Iris pigment epithelial cell (primary cell): ENCODE results near the gene CRK.

Source experiments
- DNase-seq: peaks from one replicate; pipeline ENCODE4 v3.0.0-alpha.2; 2011; ENCODE audit warnings: low read depth

CRK gene

DNA sequence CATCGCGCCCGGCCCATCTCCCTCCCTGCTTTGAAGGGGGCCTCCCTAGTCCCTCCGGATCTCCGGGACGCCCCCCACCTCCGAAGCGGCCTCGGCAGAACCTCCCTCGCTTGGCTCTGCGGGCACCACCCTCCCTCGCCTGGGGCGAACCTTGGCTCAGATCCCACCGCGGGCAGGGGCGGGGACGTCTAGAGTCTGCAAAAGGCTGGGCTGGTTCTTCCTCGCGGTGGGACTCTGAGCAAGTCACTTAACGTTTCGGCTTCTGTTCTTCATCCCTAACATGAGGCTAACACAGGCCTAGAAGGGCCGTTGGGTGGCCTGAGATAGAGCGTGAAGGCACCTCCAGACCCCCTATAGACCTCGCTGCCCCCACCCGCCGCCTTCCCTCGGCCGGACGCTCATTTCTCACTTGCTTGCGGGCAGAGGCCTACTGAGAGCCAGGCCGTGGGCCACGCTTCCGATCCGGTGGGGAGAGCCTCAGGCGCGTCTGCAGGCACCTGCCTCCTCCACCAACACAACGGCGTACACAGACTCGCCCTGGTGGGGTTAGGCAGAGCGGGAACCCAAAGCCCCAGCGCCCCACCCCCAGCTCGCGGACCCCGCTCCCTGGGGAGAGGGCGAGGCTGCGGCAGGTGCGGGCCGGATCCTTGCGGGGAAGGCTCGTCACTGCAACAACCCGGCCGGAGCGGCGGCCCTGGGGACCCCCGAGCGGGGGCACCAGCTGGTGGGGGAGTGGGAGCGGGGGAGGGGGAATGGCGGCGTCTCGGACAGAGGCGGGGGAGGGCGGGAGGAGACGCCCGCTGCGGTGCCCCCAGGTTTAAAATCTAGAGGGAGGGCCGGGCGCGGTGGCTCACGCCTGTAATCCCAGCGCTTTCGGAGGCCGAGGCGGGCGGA, 31.0 kb upstream of the CRK start:
- DNase-seq, result peak; percentile 54

DNA sequence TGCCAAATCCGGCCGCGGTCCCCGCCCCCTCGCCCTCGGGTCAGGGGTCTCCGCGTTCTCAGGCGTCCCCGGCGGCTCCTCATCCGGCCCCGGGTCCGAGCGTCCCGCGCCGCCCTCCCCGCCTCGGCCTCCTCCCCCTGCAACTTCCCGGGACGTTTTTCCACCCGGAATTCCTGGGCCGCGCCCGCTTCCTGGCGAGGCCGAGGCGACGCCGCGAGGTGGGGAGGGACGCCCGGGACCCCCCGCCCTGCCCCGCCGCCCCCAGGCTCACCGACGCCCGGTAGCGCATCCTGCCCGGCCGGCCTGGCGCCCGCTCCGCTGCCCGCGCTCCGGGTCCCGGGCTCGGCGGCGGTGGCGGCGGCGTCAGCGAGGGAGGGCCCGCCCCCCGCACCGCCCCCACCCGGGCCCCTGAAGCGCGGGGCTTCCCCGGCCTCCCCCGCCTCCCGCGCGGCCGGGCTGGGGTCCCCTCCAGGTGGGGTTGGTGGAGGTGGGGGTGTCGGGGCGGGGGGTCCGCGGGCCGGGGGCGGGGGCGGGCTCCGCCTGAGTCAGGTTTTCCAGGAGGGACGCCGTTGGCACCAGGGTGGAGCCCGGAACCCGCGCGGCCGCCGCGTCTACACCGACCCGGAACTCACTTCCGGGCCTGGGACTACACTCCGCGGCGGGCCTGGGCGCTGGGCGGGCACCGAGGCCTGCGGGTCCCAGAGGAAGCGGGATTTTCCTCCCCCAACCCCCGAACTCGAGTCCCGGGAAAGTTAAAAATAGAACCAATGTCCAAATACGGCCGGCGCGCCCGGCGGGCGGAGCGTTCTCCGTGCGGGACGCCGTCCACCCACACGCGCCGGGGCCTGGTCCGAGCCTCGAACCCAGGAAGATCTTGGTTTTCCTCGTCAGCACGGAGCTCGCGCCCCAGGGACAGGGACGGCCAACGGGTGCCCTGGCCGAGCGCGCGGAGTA, 29.7 kb upstream of the CRK start:
- DNase-seq, result peak; percentile 54

DNA sequence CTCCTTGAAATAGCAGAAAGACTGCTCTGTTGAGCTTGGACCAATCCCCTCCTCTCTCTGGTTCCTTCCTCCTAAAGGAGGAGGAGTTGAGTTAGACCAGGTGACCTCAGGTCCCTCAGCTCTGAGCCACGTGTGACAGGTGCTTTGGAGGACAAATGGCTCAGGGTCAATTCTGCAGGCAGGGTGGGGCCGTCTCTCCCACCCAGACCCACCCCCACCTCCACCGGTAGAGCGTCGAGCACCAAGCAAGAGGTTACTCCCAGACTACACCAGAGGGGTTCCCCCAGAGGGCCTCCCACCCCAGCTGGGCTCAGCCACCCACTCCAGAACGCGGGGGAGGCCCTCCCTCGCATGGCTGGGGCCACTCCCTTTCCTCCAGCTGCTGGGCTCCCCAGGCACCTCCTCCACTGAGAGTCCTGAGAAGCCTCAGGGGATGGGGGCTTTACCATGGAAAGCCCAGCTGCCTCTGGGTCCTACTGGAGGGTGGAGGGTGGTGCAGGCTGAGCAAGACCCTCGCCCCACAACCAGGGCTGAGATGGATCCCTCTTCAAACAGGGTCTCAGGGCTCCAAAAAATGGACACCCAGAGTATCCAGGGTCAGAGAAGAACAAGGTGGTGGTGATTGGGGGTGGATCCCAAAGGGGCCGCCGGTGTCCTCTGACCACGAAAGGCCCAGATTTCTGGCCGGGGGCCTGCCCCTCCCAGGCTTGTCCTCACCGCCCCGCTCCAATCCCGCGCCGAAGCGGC, 28.8 kb upstream of the CRK start:
- peak; percentile 54 for DNase-seq

DNA sequence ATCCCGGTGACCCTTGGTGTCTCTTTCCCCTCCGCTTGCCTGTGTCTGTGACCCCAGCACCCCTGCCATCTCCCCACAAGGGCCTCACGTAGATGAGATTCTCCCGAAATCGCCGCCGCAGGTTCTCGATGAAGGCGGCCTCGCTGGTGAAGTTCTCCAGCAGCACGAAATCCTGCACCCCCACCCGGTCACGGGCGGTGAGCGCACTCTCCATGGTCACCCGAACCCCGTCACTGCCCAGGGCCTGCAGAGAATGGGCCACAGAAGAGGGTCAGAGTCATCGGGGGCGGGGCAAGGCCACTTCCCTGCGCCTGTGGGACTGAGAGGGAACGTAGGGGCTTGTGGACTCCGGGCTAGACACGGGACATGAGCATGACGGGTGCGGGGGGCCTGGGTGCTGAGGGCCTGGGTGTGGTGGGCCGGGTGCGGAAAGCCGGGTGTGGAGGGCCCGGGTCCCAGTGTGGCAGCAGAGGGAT, 28.1 kb upstream of the CRK start:
- no peak for DNase-seq

DNA sequence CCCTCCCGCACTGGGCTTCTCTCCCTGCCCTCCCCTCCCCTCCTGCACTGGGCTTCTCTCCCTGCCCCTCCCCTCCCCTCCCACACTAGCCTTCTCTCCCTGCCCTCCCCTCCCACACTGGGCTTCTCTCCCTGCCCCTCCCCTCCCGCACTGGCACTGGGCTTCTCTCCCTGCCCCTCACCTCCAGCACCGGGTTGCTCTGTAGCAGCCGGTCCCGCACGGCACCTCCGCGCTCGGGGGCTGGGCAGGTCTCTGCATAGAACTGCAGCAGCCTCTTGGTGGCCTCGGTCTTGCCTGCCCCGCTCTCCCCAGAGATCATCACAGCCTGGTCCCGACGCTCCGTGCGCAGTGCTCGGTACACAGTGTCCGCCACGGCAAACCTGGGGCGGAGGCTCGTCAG, 26.6 kb upstream of the CRK start:
- no peak for DNase-seq

DNA sequence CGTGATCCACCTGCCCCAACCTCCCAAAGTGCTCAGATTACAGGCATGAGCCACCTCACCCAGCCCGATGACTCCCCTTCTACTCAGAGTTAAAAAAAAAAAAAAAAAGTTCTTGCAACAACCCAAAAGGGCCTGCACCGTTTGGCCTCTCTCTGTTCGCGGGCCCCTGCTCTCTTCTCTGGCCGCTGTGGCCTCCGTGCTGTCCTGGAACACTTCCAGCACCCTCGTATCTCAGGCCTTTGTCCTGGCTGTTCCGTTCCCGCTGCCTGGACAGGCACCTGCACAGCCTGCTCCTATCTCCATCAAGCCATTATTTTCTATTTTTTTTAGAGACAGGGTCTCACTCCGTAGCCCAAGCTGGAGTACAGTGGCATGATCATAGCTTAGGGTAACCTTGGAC, 25.7 kb upstream of the CRK start:
- DNase-seq, result no peak

DNA sequence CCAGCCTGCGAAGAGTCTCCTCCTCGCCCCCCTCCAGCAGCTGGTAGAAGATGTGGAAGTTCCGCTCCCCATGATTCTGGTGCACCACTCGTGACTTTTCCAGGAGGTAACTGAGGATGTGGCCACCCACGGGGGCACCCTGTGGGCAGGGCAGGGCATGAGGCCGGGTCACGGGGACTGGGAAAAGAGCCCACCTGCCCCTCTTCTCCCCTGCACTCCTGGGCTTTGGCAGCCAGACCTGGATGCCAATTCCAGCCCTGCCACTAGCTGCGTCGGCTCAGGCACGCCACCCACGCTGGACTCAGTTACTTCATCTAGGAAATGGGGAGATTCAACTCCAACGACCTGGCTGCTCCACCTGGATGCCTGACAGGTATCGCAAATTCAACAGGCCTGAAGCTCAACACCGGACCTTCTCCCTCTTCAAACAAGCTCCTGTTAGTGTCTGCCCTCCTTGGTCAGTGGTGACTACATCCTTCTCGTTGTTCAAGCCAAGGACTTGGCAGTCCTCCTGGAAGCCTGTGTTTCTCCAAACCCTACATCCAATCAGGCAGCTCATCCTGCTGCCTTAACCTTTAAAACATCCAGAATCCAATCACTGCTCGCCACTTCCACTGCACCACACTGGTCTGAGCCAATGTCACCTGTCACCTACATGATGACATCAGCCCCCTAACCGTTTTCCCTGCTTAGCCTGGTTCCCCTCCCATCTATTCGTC, 24.9 kb upstream of the CRK start:
- peak; percentile 61 for DNase-seq

DNA sequence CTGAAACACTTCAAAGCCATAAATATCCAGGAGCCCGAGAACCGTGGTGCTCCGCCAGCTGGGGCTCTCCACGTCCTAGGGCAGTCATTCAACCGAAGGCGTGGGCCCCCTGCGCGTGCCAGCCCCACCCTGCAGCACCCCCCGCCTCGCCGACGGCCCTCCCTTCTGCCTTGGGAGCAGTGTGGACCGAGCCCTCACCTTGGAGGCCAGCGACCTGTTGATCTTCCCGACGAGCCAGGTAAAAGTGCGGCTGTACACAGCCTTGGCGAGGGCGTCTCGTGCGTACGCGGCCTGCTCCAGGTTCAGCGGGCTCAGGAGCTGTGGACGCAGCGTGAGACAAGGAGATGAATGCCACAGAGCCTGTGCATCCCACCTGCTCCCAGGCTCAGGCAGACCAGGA, 22.4 kb upstream of the CRK start:
- no peak for DNase-seq

DNA sequence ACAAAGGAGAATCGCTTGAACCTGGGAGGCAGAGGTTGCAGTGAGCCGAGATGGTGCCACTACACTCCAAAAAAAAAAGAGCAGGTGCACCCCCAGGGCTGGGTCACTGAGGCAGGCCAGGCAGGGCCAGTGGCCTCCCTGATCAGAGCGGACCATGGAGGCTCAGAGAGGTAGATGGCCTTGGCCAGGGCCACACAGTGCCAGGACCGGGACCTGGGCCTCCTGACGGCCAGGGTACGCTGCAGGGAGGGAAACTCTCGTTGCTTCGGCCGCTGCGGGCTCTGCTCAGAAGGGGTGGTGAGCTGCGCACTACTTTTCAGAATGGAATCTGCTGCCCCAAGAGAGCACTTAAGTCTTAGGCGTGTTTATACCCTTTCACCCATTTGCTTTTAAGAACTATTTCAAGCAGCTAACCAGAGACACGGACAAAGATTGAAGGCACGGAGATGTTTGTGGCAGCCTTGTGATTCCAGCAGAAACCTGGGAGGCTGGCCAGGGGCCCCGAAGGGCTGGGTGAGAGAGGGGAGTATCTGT, 19.4 kb upstream of the CRK start:
- no peak for DNase-seq

DNA sequence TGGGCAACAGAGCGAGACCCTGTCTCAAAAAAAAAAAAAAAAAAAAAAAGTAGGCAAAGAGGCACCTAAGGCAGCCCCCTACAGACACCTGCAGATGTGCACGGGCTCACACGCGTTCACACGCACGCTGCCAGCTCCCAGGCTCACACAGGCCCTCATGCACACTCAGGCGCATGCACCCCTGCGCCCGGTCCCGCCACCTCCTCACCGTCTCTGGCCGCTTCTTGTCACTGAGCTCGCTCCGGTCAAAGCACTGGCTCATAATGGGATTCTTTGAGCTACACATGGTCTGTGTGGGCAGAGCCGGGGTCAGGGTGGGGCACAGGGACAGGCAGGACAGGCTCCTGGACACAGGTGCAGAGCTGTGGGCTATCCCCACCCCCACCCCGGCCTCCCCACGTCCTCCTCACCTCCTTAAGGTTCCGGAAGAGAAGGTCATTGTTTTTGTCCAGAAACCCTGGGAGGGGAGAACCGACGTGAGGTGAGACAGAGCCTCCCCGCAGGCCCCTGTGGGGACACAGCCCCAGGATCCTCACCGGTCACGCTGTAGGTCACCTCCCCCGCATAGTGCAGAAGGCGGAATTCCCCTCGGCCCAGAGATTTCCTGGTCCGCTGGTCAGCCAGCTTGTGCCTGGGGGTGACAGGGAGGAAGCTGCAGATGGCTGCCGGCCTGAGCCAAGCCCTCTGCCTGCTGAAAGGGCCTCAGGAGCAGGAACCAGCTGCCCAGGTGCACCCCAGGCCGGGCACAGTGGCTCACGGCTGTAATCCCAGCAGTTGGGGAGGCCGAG, 18.6 kb upstream of the CRK start:
- no peak for DNase-seq

DNA sequence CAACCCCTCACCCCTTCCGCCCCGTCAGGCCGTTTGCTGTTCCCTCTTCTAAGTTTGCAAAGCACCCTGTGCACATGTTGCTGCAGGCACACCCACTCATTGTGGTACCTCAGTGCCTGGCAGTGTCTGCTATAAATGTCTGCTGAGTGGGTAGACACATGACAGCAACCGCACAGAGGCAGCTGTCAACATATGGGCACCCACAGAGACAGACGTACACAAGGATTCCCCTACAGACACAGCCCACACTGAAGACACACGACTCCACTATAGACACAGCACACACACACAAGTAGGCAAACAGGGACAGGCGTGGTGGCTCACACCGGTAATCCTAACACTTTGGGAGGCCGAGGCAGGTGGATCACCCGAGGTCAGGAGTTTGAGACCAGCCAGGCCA, 17.8 kb upstream of the CRK start:
- no peak for DNase-seq

DNA sequence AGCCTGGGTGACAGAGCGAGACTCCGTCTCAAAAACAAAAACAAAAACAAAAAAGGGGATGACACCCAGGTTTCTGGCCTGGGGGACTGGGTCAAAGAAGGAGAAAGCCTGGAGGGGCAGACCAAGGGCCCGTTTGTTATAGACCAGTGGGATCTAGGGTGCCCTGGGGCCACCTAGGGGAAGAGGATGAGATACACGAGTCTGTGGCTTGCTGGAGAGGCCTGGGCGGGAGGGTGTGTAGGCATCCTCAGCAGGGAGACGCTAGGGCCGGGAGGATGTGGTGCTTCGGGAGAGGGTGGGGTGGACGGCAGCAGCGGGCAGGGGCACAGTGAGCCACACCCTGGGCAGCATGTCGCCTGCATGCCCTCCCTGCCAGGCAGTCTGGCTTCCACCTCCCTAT, 17.1 kb upstream of the CRK start:
- DNase-seq, result no peak

DNA sequence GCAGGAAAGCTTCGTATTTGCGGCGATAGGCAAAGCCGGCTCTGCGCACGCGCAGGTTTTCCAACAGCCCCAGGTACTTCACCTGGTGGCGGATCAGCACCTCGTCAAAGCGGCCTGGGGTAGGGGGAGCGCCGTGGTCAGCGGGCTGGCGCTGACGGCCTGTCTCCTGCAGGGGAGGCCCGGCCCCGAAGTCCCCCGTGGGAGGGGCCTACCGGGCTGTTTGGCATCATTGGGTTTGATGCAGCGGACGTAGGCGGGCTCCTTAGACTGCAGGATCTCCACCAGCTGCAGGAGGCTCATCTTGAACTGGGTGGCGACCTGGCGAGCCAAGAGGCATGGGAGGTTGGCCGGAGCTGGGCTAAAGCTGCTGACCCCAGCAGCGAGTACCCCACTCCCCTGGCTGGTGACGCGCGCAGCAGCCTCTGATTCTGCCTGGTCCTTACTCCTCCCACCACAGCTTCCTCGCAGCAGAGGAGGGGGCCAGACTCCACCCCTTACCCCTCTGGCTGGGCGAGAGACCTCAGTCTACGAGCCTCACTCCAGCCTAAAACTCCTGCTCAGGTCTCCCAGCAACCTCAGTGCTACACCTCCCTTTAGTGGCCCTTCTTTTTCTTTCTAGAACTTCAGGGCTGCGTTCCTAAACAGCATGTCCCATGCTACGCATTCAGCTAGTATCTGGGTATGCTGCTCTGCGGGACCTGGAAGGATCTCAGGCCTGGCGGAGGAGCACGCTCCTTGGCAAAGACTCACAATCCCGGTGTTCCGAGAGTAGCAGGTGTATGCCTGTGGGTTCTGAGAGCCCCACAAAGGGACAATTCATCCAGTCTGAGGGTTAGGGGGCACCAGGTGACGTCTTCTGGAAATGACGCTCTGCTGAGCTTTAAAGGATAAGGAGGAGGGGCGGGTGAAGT, 16.1 kb upstream of the CRK start:
- no peak for DNase-seq

DNA sequence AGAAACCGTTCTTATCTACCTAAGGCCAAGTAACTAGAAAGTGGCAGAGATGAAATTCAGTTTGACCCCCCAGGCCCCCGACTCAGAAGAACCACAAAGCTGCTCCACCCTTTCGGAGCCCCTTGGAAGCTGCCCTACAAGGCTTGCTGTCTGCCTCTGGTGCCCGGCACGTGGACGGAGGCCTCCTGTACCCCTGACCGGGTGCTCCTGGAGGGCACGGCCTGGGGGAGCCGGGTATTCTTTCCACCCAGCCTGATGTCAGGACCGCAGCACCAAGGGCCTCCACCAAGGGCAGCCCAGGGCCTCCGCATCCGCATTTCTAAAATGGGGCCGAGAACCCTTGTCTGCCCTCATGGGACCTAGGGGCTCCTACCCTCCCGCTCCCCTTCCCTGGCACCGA, 15.5 kb upstream of the CRK start:
- DNase-seq, result no peak

DNA sequence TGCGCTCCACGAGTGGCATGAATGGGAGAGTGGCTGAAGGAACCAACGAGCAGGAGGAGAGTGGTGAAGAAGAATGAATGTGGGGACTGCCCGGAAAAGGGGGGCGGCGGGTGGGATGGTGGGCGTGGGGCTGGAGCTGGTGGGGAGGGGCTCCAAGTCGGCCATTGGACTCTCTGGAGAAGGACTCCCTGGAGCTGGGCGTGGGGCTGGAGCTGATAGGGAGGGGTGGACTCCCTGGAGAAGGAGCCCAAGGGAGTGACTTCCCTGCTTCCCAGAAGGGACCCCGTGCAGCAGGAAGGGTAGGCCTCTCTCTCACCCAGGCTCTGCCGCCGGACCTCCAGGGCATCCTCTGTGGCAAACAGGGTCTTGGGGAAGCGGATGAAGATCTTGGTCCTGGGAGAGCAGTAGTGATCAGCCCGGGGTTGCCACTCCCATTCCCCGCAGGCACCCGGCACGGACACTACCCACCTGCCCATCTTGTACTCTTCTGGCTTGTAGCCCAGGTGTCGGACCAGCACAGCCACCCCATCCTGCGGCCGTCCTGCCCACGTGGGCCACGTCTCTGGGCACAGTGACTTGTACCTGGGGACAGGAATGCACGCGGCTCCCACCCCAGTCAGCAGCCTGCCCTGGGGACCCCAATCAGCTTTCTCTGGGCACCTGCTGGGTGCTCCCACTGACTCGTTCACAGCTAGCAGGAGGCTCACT, 14.9 kb upstream of the CRK start:
- DNase-seq, result no peak

DNA sequence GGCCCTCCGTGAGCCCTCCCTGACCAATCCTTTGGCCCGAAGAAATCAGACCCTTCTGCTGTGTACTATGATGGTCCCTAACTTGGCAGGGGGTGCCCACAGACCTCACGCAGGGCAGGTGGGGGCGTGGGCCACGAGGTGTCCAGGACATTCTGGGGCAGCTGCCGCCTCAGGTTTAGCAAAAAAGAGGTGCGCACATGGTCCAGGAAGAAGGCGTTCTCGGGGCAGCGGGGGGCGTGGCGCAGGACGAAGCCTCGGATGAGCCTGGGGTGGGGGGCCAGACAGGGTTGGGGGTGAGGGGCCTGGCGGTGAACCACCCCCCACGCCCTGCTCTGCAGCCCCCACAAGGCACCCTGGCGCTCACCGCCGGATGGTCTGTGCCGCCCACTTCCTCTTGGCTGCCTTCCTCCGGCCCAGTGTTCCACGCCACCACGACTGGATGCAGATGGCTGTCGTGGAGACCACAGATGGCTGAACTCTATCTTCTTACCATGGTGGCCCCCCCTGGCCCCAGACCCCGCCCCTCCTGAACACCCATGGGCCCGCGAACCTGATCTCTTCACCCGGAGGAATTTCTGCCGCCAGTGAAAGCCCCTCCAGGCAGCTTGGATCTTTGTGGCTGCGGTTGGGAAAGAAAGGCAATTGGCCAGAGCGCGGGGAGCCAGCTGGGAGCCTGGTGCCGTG, 14.2 kb upstream of the CRK start:
- no peak for DNase-seq

DNA sequence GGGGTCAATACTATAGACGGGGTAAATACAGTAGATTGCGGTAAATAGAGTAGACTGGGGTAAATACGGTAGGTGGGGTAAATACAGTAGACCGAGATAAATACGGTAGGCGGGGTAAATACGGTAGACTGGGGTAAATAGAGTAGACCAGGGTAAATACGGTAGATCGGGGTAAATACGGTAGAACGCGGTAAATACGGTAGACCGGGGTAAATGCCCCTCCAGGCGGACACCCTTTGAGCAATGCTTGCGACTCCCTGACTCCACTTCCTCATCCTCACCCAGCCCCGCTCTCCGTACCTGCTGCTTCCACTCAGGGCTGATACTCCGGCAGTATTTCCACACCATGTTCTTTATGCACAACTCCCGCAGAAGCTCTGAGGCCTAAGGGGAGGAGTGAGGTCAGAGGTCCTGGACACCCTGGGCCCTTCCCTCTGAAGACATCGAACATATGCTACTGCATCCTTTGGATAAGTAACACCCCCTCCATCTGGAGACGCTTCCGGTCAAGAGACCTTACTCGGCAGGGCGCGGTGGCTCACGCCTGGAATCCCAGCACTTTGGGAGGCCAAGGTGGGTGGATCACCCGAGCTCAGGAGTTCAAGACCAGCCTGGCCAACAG, 13.3 kb upstream of the CRK start:
- no peak for DNase-seq
